Measurements from ENCODE around the gene SGSM2. TPM values are rescaled to one million over a fixed set of nuclear protein-coding genes. Genes with fewer than 3 reads are reported as not detected.

SGSM2 gene
- total and polyA plus RNA-seq, 2 of the 13 experiments (the other 11 are each of a cell fraction or from before 2014, with no cell fraction given) = 30.4 to 51.3 TPM

DNA sequence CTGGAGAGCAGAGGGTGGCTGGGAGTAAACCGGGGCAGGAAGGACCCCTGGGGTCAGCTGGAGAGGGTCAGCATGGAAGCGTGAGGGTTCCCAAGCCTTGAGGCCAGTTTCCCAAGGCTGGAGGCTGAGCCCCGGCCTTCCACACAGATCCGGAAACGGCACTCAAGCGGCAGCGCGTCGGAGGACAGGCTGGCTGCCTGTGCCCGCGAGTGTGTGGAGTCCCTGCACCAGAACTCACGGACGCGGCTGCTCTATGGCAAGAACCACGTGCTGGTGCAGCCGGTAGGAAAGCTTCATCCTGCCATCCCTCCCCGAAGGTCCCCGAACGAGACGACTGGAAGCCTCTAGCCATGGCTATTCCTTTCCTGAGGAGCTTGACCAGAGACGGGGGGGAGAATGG is 26.0 kb downstream of the SGSM2 start:
- no peaks in the 10 kb centered on the region for H3K4me1 ChIP-seq (ENCODE audit: insufficient read depth, low read length)
- no TSS peak for BruUV-seq (replicated peaks)
- H3K4me2 ChIP-seq (ENCODE audit: low read depth, low read length) = no peak overlapping the region
- no peaks in the 10 kb centered on the region for H4K20me1 ChIP-seq (ENCODE audit: insufficient read depth, low read length)
- no peak overlapping the region for H3K9ac ChIP-seq (ENCODE audit: insufficient read depth, low read depth, low read length)
- no peak overlapping the region for H2AFZ ChIP-seq (ENCODE audit: low read length)
- H3K27me3 ChIP-seq (ENCODE audit: control insufficient read depth in 1 of 2, insufficient read depth in 2 of 2, low read length in 2 of 2) = no peaks in the 10 kb centered on the region
- in situ Hi-C loops (cut with HindIII; ENCODE audit: extremely low pct_ligation_motif_present, low pct_unique_long_range_greater_than_20kb) (no loop called here), intact Hi-C loops (cut with micrococcal nuclease; ENCODE audit: unreplicated experiment) (no loop called here)
- ATAC-seq (no peak), DNase-seq (ENCODE audit: low spot score) (no peak), FAIRE-seq (no peak)
- H3K4me3 ChIP-seq (replicated peaks in 1 of 3; ENCODE audit: insufficient read depth in 1 of 3, low read depth in 2 of 3, low read length in 3 of 3) = no peak overlapping the region
- H3K9me3 ChIP-seq (ENCODE audit: low read length) = no peaks in the 10 kb centered on the region
- ChIA-PET CTCF (ENCODE audit: low intra/inter-chr PET ratio, low total read pairs) (no interaction called here), POLR2A (no interaction called here)
- peaks cover 16 to 30% of the 10 kb centered on the region in 2 experiments; a peak in 3 of 5 replicates for H3K36me3 ChIP-seq (replicated peaks in 1 of 2; ENCODE audit: control insufficient read depth in 1 of 2, insufficient read depth in 2 of 2, low read length in 2 of 2)
- H3K27ac ChIP-seq (ENCODE audit: extremely low read length, insufficient read depth, low read length) = no peak overlapping the region
- 95% methylated on average over 7 of the region's 21 CpGs for WGBS (ENCODE audit: low lambda C conversion rate)
- no peaks in the 10 kb centered on the region for H3K79me2 ChIP-seq (ENCODE audit: insufficient read depth, low read length)
- no peak for TF ChIP-seq CREM (IDR thresholded peaks at IDR 0.05)
- TF ChIP-seq CREM (CRISPR knock-in tag; IDR thresholded peaks at IDR 0.05) = no peak
- TF ChIP-seq IKZF1 (IDR thresholded peaks at IDR 0.05) = no peak
- TF ChIP-seq, protein P1, sequence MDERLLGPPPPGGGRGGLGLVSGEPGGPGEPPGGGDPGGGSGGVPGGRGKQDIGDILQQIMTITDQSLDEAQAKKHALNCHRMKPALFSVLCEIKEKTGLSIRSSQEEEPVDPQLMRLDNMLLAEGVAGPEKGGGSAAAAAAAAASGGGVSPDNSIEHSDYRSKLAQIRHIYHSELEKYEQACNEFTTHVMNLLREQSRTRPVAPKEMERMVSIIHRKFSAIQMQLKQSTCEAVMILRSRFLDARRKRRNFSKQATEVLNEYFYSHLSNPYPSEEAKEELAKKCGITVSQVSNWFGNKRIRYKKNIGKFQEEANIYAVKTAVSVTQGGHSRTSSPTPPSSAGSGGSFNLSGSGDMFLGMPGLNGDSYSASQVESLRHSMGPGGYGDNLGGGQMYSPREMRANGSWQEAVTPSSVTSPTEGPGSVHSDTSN (CRISPR knock-in tag; IDR thresholded peaks at IDR 0.05) = no peak
- TF ChIP-seq LCORL (IDR thresholded peaks at IDR 0.05) = no peak
- no peak for TF ChIP-seq LCORL (CRISPR knock-in tag; IDR thresholded peaks at IDR 0.05)
- TF ChIP-seq, protein P2, sequence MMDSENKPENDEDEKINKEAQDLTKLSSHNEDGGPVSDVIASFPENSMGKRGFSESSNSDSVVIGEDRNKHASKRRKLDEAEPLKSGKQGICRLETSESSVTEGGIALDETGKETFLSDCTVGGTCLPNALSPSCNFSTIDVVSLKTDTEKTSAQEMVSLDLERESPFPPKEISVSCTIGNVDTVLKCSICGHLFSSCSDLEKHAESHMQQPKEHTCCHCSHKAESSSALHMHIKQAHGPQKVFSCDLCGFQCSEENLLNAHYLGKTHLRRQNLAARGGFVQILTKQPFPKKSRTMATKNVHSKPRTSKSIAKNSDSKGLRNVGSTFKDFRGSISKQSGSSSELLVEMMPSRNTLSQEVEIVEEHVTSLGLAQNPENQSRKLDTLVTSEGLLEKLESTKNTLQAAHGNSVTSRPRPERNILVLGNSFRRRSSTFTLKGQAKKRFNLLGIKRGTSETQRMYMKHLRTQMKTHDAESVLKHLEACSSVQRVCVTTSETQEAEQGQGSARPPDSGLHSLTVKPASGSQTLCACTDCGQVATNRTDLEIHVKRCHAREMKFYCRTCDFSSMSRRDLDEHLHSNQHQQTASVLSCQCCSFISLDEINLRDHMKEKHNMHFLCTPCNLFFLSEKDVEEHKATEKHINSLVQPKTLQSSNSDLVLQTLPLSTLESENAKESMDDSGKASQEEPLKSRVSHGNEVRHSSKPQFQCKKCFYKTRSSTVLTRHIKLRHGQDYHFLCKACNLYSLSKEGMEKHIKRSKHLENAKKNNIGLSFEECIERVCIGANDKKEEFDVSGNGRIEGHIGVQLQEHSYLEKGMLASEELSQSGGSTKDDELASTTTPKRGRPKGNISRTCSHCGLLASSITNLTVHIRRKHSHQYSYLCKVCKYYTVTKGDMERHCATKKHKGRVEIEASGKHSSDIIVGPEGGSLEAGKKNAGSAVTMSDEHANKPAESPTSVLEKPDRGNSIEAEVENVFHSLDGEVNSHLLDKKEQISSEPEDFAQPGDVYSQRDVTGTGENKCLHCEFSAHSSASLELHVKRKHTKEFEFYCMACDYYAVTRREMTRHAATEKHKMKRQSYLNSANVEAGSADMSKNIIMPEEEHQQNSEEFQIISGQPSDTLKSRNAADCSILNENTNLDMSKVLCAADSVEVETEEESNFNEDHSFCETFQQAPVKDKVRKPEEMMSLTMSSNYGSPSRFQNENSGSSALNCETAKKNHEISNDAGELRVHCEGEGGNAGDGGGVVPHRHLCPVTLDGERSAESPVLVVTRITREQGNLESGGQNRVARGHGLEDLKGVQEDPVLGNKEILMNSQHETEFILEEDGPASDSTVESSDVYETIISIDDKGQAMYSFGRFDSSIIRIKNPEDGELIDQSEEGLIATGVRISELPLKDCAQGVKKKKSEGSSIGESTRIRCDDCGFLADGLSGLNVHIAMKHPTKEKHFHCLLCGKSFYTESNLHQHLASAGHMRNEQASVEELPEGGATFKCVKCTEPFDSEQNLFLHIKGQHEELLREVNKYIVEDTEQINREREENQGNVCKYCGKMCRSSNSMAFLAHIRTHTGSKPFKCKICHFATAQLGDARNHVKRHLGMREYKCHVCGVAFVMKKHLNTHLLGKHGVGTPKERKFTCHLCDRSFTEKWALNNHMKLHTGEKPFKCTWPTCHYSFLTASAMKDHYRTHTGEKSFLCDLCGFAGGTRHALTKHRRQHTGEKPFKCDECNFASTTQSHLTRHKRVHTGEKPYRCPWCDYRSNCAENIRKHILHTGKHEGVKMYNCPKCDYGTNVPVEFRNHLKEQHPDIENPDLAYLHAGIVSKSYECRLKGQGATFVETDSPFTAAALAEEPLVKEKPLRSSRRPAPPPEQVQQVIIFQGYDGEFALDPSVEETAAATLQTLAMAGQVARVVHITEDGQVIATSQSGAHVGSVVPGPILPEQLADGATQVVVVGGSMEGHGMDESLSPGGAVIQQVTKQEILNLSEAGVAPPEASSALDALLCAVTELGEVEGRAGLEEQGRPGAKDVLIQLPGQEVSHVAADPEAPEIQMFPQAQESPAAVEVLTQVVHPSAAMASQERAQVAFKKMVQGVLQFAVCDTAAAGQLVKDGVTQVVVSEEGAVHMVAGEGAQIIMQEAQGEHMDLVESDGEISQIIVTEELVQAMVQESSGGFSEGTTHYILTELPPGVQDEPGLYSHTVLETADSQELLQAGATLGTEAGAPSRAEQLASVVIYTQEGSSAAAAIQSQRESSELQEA (CRISPR knock-in tag; IDR thresholded peaks at IDR 0.05; ENCODE audit: not compliant biosample characterization) = no peak
- TF ChIP-seq, protein P3, sequence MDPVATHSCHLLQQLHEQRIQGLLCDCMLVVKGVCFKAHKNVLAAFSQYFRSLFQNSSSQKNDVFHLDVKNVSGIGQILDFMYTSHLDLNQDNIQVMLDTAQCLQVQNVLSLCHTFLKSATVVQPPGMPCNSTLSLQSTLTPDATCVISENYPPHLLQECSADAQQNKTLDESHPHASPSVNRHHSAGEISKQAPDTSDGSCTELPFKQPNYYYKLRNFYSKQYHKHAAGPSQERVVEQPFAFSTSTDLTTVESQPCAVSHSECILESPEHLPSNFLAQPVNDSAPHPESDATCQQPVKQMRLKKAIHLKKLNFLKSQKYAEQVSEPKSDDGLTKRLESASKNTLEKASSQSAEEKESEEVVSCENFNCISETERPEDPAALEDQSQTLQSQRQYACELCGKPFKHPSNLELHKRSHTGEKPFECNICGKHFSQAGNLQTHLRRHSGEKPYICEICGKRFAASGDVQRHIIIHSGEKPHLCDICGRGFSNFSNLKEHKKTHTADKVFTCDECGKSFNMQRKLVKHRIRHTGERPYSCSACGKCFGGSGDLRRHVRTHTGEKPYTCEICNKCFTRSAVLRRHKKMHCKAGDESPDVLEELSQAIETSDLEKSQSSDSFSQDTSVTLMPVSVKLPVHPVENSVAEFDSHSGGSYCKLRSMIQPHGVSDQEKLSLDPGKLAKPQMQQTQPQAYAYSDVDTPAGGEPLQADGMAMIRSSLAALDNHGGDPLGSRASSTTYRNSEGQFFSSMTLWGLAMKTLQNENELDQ (CRISPR knock-in tag; IDR thresholded peaks at IDR 0.05; ENCODE audit: borderline replicate concordance) = no peak
- no peak for TF ChIP-seq FOXA1 (IDR thresholded peaks at IDR 0.05)
- no peak for TF ChIP-seq FOXA1 (CRISPR knock-in tag; IDR thresholded peaks at IDR 0.05)
- no peak for TF ChIP-seq HNF4A (CRISPR knock-in tag; IDR thresholded peaks at IDR 0.05)
- no peak for TF ChIP-seq ZSCAN20 (CRISPR knock-in tag; IDR thresholded peaks at IDR 0.05; ENCODE audit: borderline replicate concordance)
- TF ChIP-seq ZNF530 (CRISPR knock-in tag; IDR thresholded peaks at IDR 0.05; ENCODE audit: low read depth) = no peak
- TF ChIP-seq ZNF570 (CRISPR knock-in tag; IDR thresholded peaks at IDR 0.05; ENCODE audit: borderline replicate concordance) = no peak
- TF ChIP-seq JARID2 (CRISPR knock-in tag; IDR thresholded peaks at IDR 0.05; ENCODE audit: insufficient replicate concordance) = no peak
- no peak for TF ChIP-seq AKAP8 (CRISPR knock-in tag; IDR thresholded peaks at IDR 0.05)
- no peak for TF ChIP-seq ZNF768 (CRISPR knock-in tag; IDR thresholded peaks at IDR 0.05)

Measured in HepG2 (cell line).